GM12872 (cell line): Measurements from ENCODE around the gene COL5A1.

Experiments used
- TF ChIP-seq, protein P1 (sequence below): IDR thresholded peaks from 3 replicates; pipeline ENCODE4 v1.5.1; 2011; ENCODE audit warnings: low read depth, mild to moderate bottlenecking, low read length, moderate library complexity; ENCODE audit not compliant: insufficient read depth

Gene COL5A1

DNA sequence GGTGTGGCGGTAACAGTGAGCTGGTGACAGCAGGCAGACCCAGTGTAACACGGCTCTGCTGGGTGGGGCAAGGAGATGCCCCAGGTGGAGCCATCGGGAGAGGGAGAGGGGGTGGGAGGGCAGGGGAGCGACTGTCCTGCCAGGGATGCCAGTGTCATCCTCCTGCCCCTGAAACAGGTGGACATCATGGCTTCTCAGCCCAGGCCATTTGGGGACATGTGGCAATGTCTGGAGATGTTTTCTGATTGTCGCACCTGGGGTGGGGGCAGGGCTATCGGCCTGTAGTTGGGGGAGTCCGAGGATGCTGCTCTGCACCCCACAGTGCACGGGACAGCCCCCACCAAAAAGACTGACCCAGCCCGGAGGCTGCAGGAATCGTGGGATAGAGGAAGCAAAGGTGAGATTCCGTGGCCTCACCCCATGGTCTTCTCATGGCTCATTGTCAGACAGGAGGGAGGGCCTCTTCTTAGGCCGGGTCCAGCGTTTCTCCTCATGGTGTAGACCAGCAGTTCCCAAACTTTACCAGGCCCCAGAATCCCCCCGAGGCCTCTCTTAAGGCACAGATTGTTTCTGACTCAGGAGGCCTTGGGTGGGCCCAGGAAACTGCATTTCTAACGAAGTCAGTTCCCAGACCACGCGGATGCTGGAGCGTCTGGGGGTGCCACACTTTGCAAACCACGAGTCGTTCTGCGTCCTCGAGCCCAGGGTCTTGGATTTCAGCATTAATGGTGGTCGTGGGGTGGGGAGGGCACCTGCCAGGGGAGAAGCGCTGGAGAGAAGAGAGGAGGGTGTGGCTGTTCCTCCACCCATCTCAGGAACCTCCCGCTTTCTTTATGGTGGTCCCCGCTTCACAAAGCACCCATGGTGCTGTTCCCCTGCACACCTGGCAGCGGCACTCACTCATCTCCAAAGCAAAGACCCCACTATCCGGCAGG is 11.0 kb downstream of the COL5A1 start:
- TF ChIP-seq, protein P1, sequence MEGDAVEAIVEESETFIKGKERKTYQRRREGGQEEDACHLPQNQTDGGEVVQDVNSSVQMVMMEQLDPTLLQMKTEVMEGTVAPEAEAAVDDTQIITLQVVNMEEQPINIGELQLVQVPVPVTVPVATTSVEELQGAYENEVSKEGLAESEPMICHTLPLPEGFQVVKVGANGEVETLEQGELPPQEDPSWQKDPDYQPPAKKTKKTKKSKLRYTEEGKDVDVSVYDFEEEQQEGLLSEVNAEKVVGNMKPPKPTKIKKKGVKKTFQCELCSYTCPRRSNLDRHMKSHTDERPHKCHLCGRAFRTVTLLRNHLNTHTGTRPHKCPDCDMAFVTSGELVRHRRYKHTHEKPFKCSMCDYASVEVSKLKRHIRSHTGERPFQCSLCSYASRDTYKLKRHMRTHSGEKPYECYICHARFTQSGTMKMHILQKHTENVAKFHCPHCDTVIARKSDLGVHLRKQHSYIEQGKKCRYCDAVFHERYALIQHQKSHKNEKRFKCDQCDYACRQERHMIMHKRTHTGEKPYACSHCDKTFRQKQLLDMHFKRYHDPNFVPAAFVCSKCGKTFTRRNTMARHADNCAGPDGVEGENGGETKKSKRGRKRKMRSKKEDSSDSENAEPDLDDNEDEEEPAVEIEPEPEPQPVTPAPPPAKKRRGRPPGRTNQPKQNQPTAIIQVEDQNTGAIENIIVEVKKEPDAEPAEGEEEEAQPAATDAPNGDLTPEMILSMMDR, result no peak

DNA sequence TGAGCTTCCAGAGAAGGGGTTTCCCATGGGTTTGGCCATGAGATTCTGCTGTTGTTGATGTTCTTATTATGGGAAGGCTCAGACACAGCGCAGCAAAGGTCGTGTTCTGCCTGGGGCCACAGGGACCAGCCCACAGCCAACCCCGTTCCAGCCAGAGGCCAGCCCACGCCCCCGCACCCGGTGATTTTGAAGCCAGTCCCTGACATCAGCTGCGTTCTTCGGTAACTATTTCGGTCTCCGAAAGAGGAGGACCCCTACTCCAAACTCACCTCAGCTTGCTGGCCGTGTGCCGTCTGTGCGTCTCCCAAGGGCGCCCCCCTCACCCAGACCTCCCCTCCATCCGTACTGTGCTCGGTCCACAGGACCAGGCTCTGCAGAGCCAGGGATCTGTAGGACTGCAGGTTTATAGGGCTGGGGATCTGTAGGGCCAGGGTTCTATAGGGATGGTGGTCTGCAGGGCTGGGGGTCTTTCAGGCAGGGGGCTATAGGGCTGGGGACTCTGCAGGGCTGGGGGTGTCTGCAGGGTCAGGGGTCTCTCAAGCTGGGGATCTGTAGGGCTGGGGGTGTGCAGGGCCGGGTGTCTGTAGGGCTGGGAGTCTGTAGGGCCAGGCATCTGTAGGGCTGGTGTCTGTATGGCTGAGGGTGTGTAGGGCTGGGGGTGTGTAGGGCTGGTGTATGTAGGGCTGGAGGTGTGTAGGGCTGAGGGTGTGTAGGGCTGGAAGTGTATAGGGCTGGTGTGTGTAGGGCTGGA is 11.8 kb downstream of the COL5A1 start:
- TF ChIP-seq, protein P1, result no peak

DNA sequence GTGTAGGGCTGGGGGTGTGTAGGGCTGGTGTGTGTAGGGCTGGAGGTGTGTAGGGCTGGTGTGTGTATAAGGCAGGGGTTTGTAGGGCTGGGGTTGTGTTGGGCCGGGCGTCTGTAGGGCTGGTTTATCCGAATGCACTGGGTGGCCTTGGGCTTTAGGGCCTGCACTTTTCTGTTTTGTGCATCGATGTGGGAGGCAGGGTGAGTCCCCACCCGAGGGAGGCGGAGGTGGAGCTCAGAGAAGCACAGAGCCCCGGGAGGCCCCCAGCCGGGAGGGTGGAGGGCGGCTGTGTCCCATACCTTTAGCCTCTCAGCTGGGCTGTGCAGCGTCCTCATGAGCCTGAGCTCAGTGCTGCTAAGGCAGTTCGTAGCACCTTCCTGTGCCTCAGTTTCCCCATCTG is 13.5 kb downstream of the COL5A1 start:
- TF ChIP-seq, protein P1, result no peak

DNA sequence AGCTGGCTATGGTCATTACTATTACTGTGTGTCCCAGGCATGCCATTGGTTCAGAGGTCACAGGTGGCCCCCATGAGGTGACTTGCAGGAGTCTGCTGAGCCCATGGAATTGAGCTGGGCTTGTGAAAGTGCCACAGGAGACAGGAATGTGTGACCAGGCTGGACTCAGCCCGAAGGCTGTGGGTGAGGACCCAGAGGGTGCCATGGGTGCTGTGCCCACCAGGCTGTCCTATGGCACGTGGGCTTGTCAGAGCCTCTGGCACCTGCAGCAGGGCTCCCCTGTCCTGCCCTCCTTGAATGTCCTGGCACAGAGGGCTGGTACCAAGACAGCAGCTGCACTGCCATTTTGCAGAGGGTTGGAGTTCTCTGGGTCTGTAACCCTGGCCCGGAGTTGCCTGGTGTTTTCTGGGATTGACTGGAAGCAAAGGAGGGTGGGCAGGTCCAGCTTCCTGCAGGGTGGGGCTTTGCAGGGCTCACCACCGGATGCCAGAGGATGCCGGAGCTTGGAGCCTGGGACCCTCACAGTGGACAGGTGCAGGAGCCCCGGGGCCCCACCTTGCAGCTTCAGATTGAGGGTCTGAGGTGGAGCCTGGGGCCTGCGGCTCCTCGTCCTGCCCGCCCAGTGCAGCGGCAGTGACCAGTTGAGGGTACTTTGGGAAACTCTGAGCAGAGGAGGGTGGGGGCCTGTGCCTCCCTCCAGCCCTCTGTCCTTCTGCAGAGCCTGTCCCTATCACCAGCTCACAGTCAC is 14.2 kb downstream of the COL5A1 start:
- TF ChIP-seq, protein P1, result no peak

DNA sequence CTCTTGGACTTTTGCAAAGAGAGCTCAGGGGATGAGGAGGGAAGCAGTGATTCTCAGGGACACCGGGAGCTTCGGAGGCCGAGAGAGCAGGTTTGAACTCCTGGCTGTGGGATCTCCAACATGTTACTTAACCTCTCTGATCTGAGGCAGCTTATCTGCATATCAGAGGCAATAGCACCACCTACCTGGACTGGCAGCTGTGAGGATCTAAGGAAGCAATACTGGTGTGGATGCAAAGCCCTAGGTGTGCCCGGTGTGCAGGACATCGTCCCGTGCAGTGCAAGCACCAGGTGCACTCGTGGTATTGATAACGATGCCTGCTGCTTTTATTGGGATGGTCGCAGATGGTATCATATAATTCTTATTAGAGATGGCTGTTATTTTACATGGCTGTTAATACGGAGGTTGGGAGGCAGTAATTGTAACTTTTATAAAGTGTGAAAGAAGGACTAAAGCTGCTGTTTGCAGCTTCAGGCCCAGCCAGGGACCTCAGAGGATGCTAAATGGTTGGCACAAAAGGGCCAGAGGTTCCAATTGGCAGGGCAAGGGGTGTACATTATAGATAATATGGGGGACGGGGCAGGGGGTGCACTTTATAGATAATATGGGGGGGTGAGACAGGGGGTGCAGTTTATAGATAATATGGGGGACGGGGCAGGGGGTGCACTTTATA is 14.9 kb downstream of the COL5A1 start:
- TF ChIP-seq, protein P1, result no peak

DNA sequence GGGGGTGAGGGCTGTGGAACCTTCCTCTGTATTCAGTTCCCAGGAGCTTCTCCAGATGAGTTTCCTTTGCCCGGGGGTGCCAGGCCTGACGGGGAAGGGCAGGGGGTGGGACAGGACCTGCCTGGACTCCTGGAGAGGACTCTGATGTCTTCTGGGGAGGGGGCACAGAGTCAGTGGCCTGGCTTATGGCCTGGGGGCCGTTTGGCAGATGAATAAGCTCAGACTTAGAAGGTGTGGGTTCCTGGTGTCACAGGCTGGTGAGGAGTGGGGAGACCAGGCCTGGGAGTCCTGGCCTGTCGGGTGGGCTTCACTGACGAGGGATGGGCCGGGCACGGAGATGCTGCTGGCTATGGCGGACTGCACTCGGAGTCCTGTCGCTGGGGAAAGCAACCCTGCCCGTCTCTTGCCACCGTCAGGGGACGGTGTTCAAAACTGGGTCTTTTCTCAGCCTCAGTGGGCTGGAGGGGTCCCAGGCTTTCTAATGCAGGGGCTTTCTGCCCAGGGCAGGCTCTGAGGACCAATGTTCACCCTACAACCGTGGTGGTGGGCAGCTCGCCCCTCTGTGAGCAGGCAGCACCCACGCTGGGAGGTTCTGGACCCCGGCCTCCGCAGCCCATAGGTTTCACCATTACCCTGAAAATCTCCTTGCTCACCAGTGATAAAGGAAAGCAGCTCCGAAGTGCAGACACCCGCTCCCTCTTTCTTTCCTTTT is 16.2 kb downstream of the COL5A1 start:
- TF ChIP-seq, protein P1, result no peak
